SK-N-MC (cell line): Measurements from ENCODE around the gene CDS1.

Experiments
- EZH2 ChIP-seq: fragments of 200-600 bp; sonication (generic); IDR thresholded peaks from one replicate; pipeline ENCODE4 v1.6.1; 2017; ENCODE audit warnings: antibody characterized with exemption
- POLR2AphosphoS5 ChIP-seq: IDR thresholded peaks from 2 replicates; pipeline ENCODE4 v1.6.1; 2012; ENCODE audit warnings: mild to moderate bottlenecking, low read depth, low read length, borderline replicate concordance

GRCh38 chr4:84677093-84677492 lies 94.2 kb downstream of the CDS1 start:
- TF ChIP-seq EZH2 (no peak), POLR2AphosphoS5 (no peak)
